Ascending aorta (tissue), 2 donors: ENCODE results near the gene GPR176. TPM values are rescaled to one million over a fixed set of nuclear protein-coding genes. Genes with fewer than 3 reads are reported as not detected.

Experiments used
- DNase-seq, 2 donors: peaks; one replicate each; pipeline ENCODE4 v3.0.0-alpha.2; 2019; ENCODE audit warnings: low spot score in 2 of 2
- H3K27ac ChIP-seq, 2 donors: fragments of 200-600 bp; sonication (generic); one replicate each; pipeline ENCODE4 v1.5.1; 2016 to 2017; ENCODE audit warnings: mild to moderate bottlenecking in 1 of 2
- H3K27me3 ChIP-seq: fragments of 200-600 bp; sonication (generic); one replicate; pipeline ENCODE4 v1.5.1; 2017
- H3K36me3 ChIP-seq, 2 donors: fragments of 200-600 bp; sonication (generic); one replicate each; pipeline ENCODE4 v1.5.1; 2016
- H3K4me1 ChIP-seq, 2 donors: fragments of 200-600 bp; sonication (generic); one replicate each; pipeline ENCODE4 v1.5.1; 2016 to 2017; ENCODE audit warnings: mild to moderate bottlenecking in 1 of 2
- H3K4me3 ChIP-seq, 2 donors: fragments of 200-600 bp; sonication (generic); one replicate each; pipeline ENCODE4 v1.5.1; 2016 to 2017; ENCODE audit warnings: mild to moderate bottlenecking in 1 of 2
- H3K9me3 ChIP-seq, 2 donors: fragments of 200-600 bp; sonication (generic); one replicate each; pipeline ENCODE4 v1.5.1; 2016
- CTCF ChIP-seq, 3 experiments: fragments of 200-600 bp in 2 of 3; fragments of 450-650 bp in 1 of 3; sonication (generic) in 2 of 3; IDR thresholded peaks; one replicate each; pipeline ENCODE4 v1.5.1; 2016 to 2019; ENCODE audit warnings: antibody characterized with exemption in 3 of 3, mild to moderate bottlenecking in 1 of 3, moderate library complexity in 1 of 3
- intact Hi-C: fragments of 100-400 bp; cut with DNase I; formaldehyde crosslinking; loops from one replicate; pipeline ENCODE4 v1.15.1; 2023
- total RNA-seq: library from RNA; depleted of rRNA; stranded (reverse); fragments of >200 nt; gene quantifications from one replicate; pipeline ENCODE4 v1.1.0, GENCODE V29; 2016

GPR176 gene
- total RNA-seq, 1 donor from 2014 or later: 99.1 TPM

GRCh38 chr15:39870537-39870936 lies 49.5 kb downstream of the GPR176 start:
- no peaks in the 10 kb centered on the region for H3K9me3 ChIP-seq
- no peak for DNase-seq
- intact Hi-C loops: no loop called here
- H3K36me3 ChIP-seq: no peaks in the 10 kb centered on the region
- no peak for TF ChIP-seq CTCF (IDR thresholded peaks at IDR 0.05)
- H3K4me1 ChIP-seq: peaks cover 3 to 7% of the 10 kb centered on the region in 2 donors
- H3K4me3 ChIP-seq: no peak overlapping the region
- no peaks in the 10 kb centered on the region for H3K27me3 ChIP-seq
- no peak overlapping the region for H3K27ac ChIP-seq

GRCh38 chr15:39869858-39870515 lies 50.1 kb downstream of the GPR176 start:
- peaks cover 3 to 7% of the 10 kb centered on the region in 2 donors for H3K4me1 ChIP-seq
- intact Hi-C loops: no loop called here
- H3K27ac ChIP-seq: no peak overlapping the region
- H3K4me3 ChIP-seq: no peak overlapping the region
- no peak for TF ChIP-seq CTCF (IDR thresholded peaks at IDR 0.05)
- H3K9me3 ChIP-seq: no peaks in the 10 kb centered on the region
- no peaks in the 10 kb centered on the region for H3K36me3 ChIP-seq
- H3K27me3 ChIP-seq: no peaks in the 10 kb centered on the region
- DNase-seq: no peak

GRCh38 chr15:39869254-39869653 lies 50.8 kb downstream of the GPR176 start:
- DNase-seq: no peak
- TF ChIP-seq CTCF (IDR thresholded peaks at IDR 0.05): no peak
- Histone ChIP-seq H3K36me3 (no peaks in the 10 kb centered on the region), H3K27ac (no peak overlapping the region), H3K4me1 (peaks cover 3 to 7% of the 10 kb centered on the region in 2 donors), H3K4me3 (no peak overlapping the region), H3K9me3 (no peaks in the 10 kb centered on the region), H3K27me3 (no peaks in the 10 kb centered on the region)
- intact Hi-C loops: no loop called here

DNA sequence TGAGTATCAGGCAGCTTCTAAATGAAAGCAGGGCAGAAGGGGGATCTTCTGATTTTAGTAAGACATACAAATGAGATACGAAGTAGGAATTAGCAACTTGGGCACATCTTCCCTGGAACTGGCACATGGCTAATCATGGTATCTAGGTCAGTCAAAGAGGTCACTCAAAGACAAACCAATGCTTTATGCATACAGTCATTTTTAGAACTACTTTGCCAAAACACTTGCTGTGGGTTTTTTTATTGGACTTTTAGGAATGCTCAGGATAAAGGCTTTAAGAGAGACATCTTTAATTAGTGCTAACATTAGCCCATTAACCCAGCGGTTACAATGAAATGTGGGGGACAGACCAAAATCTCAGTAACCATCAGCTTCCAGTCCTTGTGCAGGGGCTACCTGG lies 51.7 kb downstream of the GPR176 start:
- H3K9me3 ChIP-seq: no peaks in the 10 kb centered on the region
- H3K27me3 ChIP-seq: no peaks in the 10 kb centered on the region
- intact Hi-C loops: no loop called here
- H3K36me3 ChIP-seq: no peaks in the 10 kb centered on the region
- H3K4me3 ChIP-seq: no peak overlapping the region
- no peak for DNase-seq
- TF ChIP-seq CTCF (IDR thresholded peaks at IDR 0.05): no peak
- H3K27ac ChIP-seq: no peak overlapping the region
- H3K4me1 ChIP-seq: peaks cover 3 to 7% of the 10 kb centered on the region in 2 donors

- intact Hi-C loops: no loop called here
- no peaks in the 10 kb centered on the region for H3K36me3 ChIP-seq
- TF ChIP-seq CTCF (IDR thresholded peaks at IDR 0.05): no peak
- H3K4me1 ChIP-seq: no peaks in the 10 kb centered on the region
- DNase-seq: no peak
- no peaks in the 10 kb centered on the region for H3K27me3 ChIP-seq
- H3K9me3 ChIP-seq: no peaks in the 10 kb centered on the region
- H3K4me3 ChIP-seq: no peak overlapping the region
- no peak overlapping the region for H3K27ac ChIP-seq
Measured at GRCh38 chr15:39864116-39864515, 56.0 kb downstream of the GPR176 start.

DNA sequence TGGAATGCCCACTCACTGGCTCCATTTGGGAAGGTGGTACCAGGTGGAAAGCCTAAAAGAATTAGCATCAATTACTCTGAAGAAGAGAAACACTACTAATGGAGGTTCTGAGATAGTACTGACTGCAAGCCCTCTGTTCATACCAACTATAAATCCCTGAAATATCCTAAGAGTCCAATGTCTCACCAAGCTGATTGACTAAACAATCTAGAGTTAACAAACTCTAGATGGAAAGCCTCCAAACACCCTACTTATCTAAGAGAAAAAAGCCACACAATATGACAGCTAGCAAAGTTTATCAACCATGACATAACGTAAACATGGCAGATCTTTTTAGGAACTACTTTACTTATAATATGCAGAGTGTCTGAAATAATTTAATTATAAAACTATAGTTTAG lies 59.2 kb downstream of the GPR176 start:
- TF ChIP-seq CTCF (IDR thresholded peaks at IDR 0.05): no peak
- no peak overlapping the region for H3K27ac ChIP-seq
- no peaks in the 10 kb centered on the region for H3K27me3 ChIP-seq
- no peaks in the 10 kb centered on the region for H3K36me3 ChIP-seq
- intact Hi-C loops: no loop called here
- H3K4me1 ChIP-seq: no peaks in the 10 kb centered on the region
- no peak overlapping the region for H3K4me3 ChIP-seq
- H3K9me3 ChIP-seq: no peaks in the 10 kb centered on the region
- DNase-seq: no peak
